ENCODE measurements around the gene ARHGDIA.

Gene ARHGDIA

GRCh38 chr17:81870131-81870980, 781 bp downstream of the ARHGDIA start:
- peak overlapping the region; percentile 99 for H3K4me3 ChIP-seq (ENCODE audit: low read depth, low read length)
- no peak for TF ChIP-seq CTCF (IDR thresholded peaks at IDR 0.05; ENCODE audit: low read depth, low read length, missing control alignments)
- no peak for DNase-seq (ENCODE audit: low read depth)

GRCh38 chr17:81869221-81870130, 1.7 kb downstream of the ARHGDIA start:
- DNase-seq (ENCODE audit: low read depth), result no peak
- H3K4me3 ChIP-seq (ENCODE audit: low read depth, low read length), result peak overlapping the region; percentile 99
- peak; percentile 88 for TF ChIP-seq CTCF (IDR thresholded peaks at IDR 0.05; ENCODE audit: low read depth, low read length, missing control alignments)

- TF ChIP-seq CTCF (IDR thresholded peaks at IDR 0.05; ENCODE audit: low read depth, low read length, missing control alignments), result no peak
- peak overlapping the region; percentile 99 for H3K4me3 ChIP-seq (ENCODE audit: low read depth, low read length)
- DNase-seq (ENCODE audit: low read depth), result no peak
Observed at GRCh38 chr17:81868674-81869220, 2.4 kb downstream of the ARHGDIA start.

- no peak for DNase-seq (ENCODE audit: low read depth)
- no peak for TF ChIP-seq CTCF (IDR thresholded peaks at IDR 0.05; ENCODE audit: low read depth, low read length, missing control alignments)
Observed at GRCh38 chr17:81867991-81868673, 3.0 kb downstream of the ARHGDIA start.

GRCh38 chr17:81867170-81867990, 3.8 kb downstream of the ARHGDIA start:
- no peak for DNase-seq (ENCODE audit: low read depth)
- no peak for TF ChIP-seq CTCF (IDR thresholded peaks at IDR 0.05; ENCODE audit: low read depth, low read length, missing control alignments)
- no peak overlapping the region for H3K4me3 ChIP-seq (ENCODE audit: low read depth, low read length)

More at GRCh38 chr17:81867991-81868673, 3.0 kb downstream of the ARHGDIA start:
- H3K4me3 ChIP-seq (ENCODE audit: low read depth, low read length), result no peak overlapping the region
